GDM1 (cell line): ENCODE results near the gene MACROD2.

ENCODE experiments used
- DNase-seq: peaks from one replicate; lab custom pipeline; 2025; lab: John Stamatoyannopoulos, UW

The MACROD2 gene

DNA sequence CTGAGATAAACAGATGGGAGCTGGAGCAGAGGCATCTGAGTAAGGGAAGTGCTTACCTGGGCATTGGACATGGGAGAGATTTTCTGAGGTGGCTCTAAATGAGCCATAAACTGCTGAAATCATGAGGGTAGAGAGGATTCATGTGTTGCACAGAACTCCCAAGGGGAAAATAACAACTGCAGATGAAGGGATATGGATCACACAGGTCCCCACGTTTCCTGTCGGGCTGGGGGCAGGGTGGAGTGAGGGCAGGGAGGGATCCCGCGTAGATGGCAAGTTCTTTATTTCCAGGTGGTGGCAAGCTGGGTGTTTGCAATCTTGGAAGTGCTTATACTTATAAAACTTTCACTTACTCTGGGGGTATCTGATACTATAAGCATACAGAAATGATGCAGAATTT, 764.7 kb downstream of the MACROD2 start:
- no peak for DNase-seq

- DNase-seq, result no peak
These were observed 766.6 kb downstream of the MACROD2 start for GRCh38 chr20:14761903-14762302.

DNA sequence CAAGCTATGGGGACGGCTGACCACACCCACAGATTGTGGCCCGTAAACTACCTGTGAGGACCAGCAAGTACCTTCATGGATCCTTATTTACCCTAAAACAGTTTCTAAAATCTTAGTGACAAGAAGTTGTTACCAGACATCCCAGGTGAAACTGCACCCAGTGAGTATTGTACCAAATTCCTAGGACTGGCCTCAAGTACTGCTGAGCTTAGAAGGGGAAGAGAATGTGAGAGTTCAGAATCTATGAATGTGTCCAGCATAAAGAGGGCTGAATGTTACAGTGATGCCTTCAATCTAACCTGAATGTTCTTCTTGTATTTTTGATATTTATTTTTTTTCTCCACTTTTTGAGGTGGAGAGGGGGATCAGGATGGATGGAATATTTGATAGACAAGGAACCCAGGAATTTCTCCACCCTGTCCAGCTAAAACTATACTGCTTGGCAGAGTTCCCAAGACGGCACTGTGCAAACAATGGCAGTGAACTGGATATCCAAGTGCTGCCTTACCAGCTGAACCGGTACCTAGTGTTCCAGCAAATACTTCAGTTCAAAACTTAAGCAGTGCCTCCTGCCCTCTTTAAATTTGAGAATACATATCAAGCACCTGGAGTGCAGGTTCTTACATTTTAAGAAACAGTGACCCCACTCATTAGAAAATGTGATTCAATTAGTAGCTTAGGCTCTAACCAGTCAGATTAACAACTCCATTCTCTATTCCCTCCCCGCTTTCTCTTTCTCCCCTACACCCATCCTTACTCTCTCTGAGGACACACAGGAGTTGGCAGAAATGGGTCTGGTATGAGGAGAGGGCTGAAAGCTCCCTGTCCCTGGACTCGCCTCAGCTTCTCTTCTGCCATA, 769.4 kb downstream of the MACROD2 start:
- no peak for DNase-seq

DNA sequence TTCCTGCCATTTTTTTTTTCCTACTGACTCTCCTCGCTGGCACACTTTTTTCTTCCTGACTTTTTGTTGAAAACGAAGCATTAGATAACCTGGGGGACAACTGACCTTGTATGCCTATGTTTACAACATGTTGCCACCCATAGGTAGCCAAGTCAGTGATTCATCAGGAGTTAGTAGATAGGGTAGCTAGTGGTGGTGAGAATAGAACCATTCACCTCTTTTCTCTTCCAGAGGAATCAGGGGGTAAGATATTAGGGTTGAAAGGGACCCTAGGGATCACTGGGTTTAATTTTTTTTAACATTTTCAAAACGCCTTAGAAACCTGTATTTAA, 770.0 kb downstream of the MACROD2 start:
- no peak for DNase-seq

DNA sequence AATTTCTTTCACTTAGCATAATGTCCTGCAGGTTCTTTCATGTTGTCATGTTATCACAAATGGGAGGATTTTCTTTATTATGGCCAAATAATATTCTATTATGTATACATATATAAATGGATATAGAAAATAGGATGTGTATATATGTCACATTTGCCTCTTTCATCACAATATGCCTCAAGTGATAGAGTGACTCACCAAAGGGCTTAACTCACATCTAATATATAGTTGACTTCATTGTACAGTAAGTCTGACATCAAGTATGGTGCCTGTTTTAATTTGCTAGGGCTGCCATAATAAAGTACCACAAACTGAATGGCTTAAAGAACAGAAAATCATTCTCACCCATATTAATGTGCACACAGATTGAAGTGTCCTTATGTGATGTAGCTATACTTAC, 778.2 kb downstream of the MACROD2 start:
- no peak for DNase-seq

DNA sequence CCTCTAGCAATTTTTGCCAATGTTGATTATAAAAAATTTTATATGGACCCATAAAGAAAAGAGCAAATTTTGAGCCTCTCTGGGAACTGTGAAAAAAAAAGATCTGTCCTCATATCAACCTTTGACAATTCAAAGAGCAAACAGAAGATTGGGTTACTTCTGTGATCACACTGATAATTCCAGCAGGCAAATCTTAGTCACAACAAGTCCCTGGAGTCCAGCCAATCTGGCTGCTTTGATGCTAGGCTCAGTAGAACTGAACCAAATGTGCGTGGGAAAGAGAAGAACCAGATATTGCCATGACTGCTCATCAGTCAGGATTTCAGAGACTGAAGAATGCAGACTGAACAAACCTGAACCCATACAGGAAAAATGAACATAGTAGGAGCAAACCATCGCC, 780.5 kb downstream of the MACROD2 start:
- DNase-seq, result no peak

DNA sequence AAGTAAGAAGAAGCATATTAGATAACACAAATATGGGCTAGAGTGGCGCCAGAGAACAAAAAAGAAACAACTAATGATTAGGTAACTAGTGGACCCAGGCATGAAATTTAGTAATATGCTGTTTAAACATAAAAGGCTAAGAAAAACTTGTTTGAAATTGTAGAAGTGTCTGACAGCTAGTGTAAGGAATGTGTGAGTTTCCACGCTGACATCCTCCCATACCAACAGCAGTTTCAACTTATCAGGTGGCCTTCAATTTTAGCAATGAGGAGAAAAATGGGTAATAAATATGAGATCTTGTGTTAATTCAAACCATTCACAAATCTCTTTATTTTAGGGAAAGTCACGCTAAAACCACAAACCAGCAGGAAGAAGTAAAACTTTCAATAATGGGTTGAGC, 782.3 kb downstream of the MACROD2 start:
- no peak for DNase-seq

DNA sequence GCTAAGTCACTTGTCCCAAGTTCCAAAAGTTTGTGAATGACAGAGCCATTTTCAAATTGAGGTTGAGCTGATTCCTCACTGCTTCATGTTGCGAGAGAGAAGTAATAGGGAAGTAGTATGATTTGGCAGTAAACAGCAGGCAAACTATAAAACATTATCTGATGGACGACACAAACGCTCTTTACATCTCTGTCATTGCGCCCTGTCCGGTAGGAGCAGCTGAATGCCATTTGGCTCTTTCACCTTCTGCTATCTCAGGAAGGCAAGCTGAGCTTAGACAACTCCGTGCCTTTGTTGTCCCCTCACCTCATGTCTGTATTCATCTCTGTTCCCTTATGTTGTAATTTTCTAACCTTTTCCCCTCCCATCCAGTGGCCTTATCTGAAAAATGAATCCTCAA, 782.8 kb downstream of the MACROD2 start:
- no peak for DNase-seq

GRCh38 chr20:14778875-14779274, 783.6 kb downstream of the MACROD2 start:
- no peak for DNase-seq

DNA sequence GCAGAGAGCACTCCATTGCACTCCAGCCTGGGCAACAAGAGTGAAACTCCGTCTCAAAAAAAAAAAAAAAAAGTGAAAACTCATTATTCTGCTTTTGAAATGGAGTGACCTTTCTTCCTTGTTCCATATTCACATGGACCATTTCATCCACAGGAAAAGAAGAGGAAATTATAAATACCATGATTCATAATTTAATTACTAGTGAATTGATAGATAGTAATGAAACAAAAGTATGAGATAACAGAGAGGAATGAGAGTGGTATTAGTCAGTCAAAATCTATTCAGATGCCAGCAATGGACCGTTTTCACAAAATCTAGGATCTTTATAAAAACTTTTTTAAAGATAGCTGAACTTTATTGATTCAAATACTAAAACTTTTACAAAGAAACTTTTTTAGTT, 785.2 kb downstream of the MACROD2 start:
- DNase-seq, result no peak

DNA sequence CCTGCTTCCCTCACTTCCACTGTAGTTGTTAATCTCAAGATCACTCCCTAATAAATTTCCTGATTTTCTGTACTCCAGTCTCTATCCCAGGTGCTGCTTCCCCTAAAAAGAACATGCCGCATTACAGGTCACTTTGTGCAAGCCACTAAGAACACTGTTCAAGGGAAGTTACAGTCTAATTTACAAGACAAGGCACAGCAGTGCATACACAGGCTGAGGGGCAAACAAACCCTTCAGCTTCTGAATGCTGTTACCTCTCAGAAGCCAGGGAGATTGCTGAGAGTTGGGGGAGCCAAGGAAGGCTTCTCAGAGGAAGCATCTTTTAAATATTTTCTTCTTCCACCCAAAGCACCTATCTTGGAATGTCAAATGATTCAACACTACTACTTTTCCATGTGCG, 787.4 kb downstream of the MACROD2 start:
- DNase-seq, result no peak

- DNase-seq, result no peak
These were observed 788.5 kb downstream of the MACROD2 start for GRCh38 chr20:14783766-14784165.

- no peak for DNase-seq
These were observed 789.9 kb downstream of the MACROD2 start for GRCh38 chr20:14785065-14785743.

- DNase-seq, result no peak
These were observed 794.9 kb downstream of the MACROD2 start for GRCh38 chr20:14790190-14790589.

DNA sequence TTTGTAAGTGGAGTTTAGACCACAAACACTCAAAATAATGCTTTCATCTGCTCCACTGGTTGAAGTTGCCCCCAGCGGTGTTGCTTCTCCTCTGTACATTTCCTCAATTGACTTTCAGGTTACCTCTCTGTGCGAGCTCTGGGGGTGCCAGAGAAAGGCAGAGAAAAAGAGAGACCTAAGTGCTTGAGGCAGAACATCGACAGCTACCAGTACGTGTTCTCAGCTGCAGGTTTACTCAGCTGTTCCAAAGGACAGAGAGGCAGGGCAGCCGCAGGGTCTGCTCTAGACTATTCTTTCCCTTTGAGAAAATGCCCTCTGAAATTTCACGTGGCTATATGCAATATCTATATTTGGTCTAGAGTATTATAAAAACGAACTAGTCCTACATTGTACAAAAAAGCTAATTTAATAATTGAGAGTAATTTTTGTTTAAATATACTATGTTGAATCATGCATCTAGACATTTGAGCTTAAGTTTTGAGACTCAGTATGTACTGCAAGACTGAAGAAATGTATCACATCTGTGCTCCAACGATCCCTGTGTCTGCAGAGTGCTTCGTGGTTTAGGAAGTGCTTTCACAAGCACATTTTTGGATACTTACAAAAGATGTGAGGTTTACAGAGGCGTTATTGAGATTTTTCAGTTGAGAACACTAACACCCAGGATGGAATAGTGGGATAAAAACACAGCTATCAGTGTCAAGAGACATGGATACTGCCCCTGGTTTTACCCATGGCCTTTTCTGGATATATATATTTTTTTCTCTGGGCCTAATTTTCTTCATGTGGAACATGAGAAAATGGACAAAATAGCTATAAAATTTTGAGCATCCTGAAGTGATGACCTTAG, 795.7 kb downstream of the MACROD2 start:
- no peak for DNase-seq

DNA sequence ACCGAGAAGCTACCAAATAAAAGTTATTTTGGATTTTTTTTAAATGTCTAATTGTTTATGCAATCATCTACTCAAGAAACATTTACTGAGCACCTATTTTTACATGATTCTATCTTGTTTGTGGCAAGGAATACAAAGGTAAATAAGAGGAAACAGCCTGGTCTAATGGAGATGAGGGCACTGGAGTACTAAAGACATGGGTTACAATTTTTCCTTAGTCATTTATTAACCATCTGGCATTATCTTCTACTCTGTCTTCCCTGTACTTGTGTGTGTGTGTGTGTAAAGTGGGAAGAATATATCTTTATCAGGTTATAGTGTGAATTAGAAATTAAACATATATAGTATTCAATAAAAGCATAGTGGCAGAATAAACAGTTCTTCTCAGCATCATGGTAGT, 797.6 kb downstream of the MACROD2 start:
- no peak for DNase-seq

DNA sequence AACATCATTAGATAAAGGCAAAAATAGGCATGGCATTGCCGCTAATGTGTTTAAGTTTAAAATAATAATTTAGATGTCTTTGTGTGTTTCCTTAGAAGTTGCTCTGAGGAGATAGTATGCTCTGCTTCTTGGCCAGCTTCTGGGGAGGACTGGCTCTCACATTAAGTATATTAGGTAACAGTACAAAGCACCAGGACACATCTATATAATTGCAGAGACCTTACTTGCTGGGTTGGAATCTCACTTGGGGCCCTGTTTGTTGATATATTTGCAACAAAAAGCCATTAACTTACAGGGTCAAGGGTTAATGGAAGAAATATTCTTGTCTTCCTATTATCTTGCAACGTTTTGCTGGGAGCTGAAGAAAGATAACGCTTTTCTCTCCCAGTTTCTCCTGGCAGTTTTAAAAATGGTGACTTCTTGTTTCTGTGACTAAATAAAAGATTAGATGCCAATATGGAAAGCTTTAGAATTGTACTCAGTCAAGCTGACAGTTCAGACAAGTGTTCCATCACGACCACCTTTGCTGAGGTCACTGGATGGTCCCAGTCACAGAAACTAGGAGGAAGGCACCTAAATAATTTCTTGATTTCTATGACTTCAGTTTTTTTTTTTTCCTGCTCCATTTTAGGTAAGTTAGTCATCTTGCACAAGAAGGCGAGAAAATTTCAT, 804.4 kb downstream of the MACROD2 start:
- no peak for DNase-seq

DNA sequence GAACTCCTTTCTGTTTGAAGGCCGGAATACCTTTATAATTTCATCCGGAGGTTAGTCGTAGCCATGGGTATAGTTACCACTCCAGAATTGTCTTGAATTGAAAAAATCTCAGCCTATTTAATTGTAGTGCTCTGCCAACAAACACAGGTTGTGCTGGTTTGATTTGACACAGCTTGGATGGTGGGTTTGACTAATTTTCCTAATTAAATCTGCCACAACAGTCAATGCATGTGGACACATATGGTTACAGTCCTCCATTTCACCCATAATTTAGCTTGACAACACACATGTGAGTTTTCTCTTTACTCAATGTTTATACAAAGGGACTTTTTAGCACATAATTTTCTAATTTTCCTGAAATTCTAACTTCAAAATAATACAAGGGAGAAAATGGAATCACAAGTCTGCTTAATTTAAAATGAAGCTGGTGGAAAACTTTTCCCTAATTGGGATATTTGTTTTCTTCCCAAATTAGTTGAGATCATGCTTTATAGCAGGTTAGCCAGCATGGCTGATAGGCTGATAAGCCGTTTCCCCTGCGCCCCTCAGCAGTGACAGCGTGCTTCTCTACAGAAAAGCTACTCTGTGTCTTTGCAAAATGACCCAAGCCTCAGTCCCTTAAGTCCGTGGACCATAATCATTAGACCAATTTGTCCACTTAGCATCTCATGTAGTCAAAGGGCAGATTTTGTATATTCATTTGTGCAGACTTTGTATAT, 805.5 kb downstream of the MACROD2 start:
- DNase-seq, result no peak

DNA sequence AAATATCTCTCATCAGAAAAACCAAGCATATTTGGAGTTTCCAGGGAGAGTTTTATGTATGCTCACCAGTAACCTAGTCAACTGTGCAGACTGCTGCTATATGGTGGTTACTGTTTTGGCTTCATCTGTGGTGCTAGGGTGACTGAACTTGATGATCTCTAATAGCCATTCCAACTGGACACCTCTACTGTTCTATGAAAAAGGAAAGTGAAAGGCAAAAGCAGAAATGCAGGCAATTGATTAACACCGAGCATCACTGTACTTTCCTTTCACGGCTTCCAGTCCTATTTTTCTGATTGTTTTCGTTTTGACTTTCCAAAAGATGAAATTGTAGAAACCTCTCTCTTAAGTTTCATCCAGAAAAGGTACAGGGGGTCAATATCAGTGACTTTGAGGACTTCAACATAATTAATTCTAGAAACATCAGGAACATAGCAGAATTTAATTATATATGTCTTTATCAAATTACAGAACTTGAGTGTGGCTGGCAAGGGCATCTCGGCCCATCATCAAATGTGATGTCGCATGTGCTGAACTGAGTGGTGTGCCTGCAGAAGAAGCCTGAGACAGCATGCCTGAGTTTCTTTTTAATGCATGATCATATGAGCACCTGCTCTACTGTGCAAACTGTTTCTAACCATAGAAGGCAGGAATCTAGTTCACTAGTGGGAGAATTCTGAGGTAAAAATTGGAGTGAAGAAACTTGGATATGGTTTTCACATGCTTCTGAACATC, 806.4 kb downstream of the MACROD2 start:
- no peak for DNase-seq

GRCh38 chr20:14807224-14807623, 811.9 kb downstream of the MACROD2 start:
- DNase-seq, result no peak

DNA sequence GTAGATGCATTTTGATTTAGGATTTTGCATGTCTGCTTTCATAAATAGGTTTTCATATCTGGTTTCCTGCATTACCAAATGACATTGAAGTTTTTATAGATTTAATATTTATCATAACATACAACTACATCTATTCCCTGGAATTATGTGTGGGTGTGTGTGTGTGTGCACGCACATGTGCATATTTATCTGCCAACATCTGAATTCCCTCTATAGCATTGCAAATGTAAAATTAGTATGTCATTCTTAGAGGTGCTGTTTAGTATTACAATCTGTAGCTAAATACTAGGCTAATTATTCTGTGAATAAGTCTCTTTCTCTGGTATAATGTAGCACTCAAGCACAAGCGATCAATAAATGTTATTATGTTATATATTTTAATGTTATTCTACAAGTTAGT, 820.0 kb downstream of the MACROD2 start:
- DNase-seq, result no peak
